Mesendoderm (in vitro differentiated cells): Measurements from ENCODE around the gene SLC38A8.

Experiments
- DNase-seq: peaks from one replicate; pipeline ENCODE4 v3.0.0; 2013
- H2AK5ac ChIP-seq: 2 replicates; pipeline ENCODE4 v1.6.1; 2013; ENCODE audit warnings: low read length, inconsistent platforms
- H2BK120ac ChIP-seq: 2 replicates; pipeline ENCODE4 v1.6.1; 2013; ENCODE audit warnings: low read depth, mild to moderate bottlenecking, low read length, moderate library complexity, mixed read lengths
- H2BK15ac ChIP-seq: replicated peaks from 2 replicates; pipeline ENCODE4 v1.6.1; 2013; ENCODE audit warnings: low read depth, mild to moderate bottlenecking, moderate library complexity
- H2BK5ac ChIP-seq: 2 replicates; pipeline ENCODE4 v1.6.1; 2013; ENCODE audit warnings: low read length, inconsistent platforms
- H3K18ac ChIP-seq: 2 replicates; pipeline ENCODE4 v1.6.1; 2013; ENCODE audit warnings: mild to moderate bottlenecking, low read length, mixed read lengths
- H3K23ac ChIP-seq: one replicate; pipeline ENCODE4 v1.6.1; 2013; ENCODE audit warnings: low read length
- H3K27ac ChIP-seq: 2 replicates; pipeline ENCODE4 v1.5.1; 2013; ENCODE audit warnings: low read depth, mild to moderate bottlenecking, inconsistent platforms, low read length, moderate library complexity
- H3K27me3 ChIP-seq: 2 replicates; pipeline ENCODE4 v1.6.1; 2013; ENCODE audit warnings: low read length, control low read depth, mild to moderate bottlenecking, inconsistent platforms; ENCODE audit not compliant: insufficient read depth, poor library complexity
- H3K36me3 ChIP-seq: 2 replicates; pipeline ENCODE4 v1.6.1; 2013; ENCODE audit warnings: low read length, inconsistent platforms; ENCODE audit not compliant: control insufficient read depth, insufficient read depth
- H3K4ac ChIP-seq: one replicate; pipeline ENCODE4 v1.6.1; 2013; ENCODE audit warnings: low read depth, mild to moderate bottlenecking, low read length, moderate library complexity
- H3K4me1 ChIP-seq: 2 replicates; pipeline ENCODE4 v1.6.1; 2013; ENCODE audit warnings: low read depth, low read length, inconsistent platforms; ENCODE audit not compliant: control insufficient read depth
- H3K4me2 ChIP-seq: 2 replicates; pipeline ENCODE4 v1.6.1; 2013; ENCODE audit warnings: low read length
- H3K4me3 ChIP-seq: 2 replicates; pipeline ENCODE4 v1.5.1; 2013; ENCODE audit warnings: mild to moderate bottlenecking, low read length
- H3K56ac ChIP-seq: one replicate; pipeline ENCODE4 v1.6.1; 2013; ENCODE audit warnings: low read length
- H3K79me1 ChIP-seq: 2 replicates; pipeline ENCODE4 v1.6.1; 2013; ENCODE audit warnings: low read length, inconsistent platforms
- H3K79me2 ChIP-seq: 2 replicates; pipeline ENCODE4 v1.6.1; 2013; ENCODE audit warnings: mild to moderate bottlenecking, low read length; ENCODE audit not compliant: control insufficient read depth, insufficient read depth
- H3K9ac ChIP-seq: 2 replicates; pipeline ENCODE4 v1.6.1; 2013; ENCODE audit warnings: low read length, inconsistent platforms
- H4K5ac ChIP-seq: one replicate; pipeline ENCODE4 v1.6.1; 2013; ENCODE audit warnings: low read length
- H4K8ac ChIP-seq: one replicate; pipeline ENCODE4 v1.6.1; 2013; ENCODE audit warnings: low read depth, mild to moderate bottlenecking, control low read depth, low read length, moderate library complexity
- WGBS: extraction: QIAGEN DNeasy Blood & Tissue Kit; methylation state at CpG from one replicate; pipeline ENCODE4 v1.1.7; 2013; ENCODE audit warnings: low lambda C conversion rate, missing lambda C conversion rate; ENCODE audit not compliant: insufficient coverage; ENCODE audit errors: extremely low coverage; 5-methylcytosine and 5-hydroxymethylcytosine counted together

SLC38A8 gene

DNA sequence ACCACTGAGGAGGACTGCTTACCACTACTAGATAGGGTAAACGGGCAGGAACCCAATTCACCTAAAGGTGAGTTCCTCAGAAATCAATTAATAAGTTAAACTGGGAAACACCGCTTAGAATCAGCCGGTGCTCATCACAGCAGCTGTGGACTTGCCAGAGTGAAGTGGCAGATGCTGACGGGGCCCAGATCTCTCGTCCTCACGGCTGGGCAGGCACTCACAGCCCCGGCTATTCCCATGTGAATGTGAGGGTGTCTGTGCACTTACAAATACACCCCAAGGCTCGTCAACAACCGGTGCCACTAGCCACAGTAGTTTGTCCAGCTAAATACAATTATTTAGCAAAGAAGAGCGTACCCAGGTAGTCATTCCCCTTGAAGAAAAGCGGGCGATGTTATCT is 44.4 kb upstream of the SLC38A8 start:
- Histone ChIP-seq H2AK5ac (no peak overlapping the region), H3K9ac (no peak overlapping the region), H4K5ac (no peak overlapping the region), H3K4me1 (no peaks in the 10 kb centered on the region), H3K4me2 (no peak overlapping the region), H3K27ac (no peak overlapping the region), H2BK15ac (no peak overlapping the region), H3K36me3 (peaks cover 10% of the 10 kb centered on the region), H3K4ac (no peak overlapping the region), H3K23ac (no peak overlapping the region), H3K56ac (no peak overlapping the region), H2BK120ac (no peak overlapping the region), H3K79me1 (no peaks in the 10 kb centered on the region), H2BK5ac (no peak overlapping the region), H4K8ac (no peak overlapping the region), H3K4me3 (no peak overlapping the region), H3K79me2 (no peaks in the 10 kb centered on the region), H3K27me3 (no peaks in the 10 kb centered on the region), H3K18ac (no peak overlapping the region)
- no peak for DNase-seq
- WGBS = no CpG with 5 or more reads among the region's 12 CpGs

GRCh38 chr16:84086341-84086740 is 43.7 kb upstream of the SLC38A8 start:
- no peaks in the 10 kb centered on the region for H3K4me1 ChIP-seq
- H2BK5ac ChIP-seq = no peak overlapping the region
- H2BK15ac ChIP-seq = no peak overlapping the region
- no peak overlapping the region for H2BK120ac ChIP-seq
- H3K36me3 ChIP-seq = peaks cover 10% of the 10 kb centered on the region
- no CpG with 5 or more reads among the region's 11 CpGs for WGBS
- H3K9ac ChIP-seq = no peak overlapping the region
- no peak for DNase-seq
- no peak overlapping the region for H3K23ac ChIP-seq
- no peaks in the 10 kb centered on the region for H3K79me1 ChIP-seq
- H4K5ac ChIP-seq = no peak overlapping the region
- no peak overlapping the region for H3K56ac ChIP-seq
- H3K4me3 ChIP-seq = no peak overlapping the region
- H2AK5ac ChIP-seq = no peak overlapping the region
- no peak overlapping the region for H3K4ac ChIP-seq
- H3K79me2 ChIP-seq = no peaks in the 10 kb centered on the region
- H3K18ac ChIP-seq = no peak overlapping the region
- no peak overlapping the region for H4K8ac ChIP-seq
- no peak overlapping the region for H3K27ac ChIP-seq
- H3K4me2 ChIP-seq = no peak overlapping the region
- no peaks in the 10 kb centered on the region for H3K27me3 ChIP-seq

DNA sequence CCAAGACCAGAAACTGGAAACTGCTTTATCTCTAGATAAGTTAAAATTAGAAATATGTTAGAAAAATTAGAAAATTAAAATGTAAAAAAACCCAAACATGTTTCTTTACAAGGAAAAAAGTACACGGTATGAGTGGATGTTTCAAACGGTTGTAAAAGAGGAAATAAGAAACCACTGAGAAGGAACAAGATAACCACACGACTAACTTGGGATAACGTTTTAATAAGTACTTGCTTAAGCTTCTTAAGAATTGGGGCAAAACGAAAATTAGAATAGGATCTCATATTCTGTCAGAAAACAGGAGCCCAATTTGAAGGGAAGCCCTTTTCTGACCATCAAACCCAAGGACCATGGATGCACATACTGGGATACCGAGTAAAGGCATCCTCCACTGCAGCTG is 43.2 kb upstream of the SLC38A8 start:
- Histone ChIP-seq H3K23ac (no peak overlapping the region), H3K79me1 (no peaks in the 10 kb centered on the region), H2BK5ac (no peak overlapping the region), H3K4me1 (no peaks in the 10 kb centered on the region), H4K5ac (no peak overlapping the region), H3K27ac (no peak overlapping the region), H3K79me2 (no peaks in the 10 kb centered on the region), H3K27me3 (no peaks in the 10 kb centered on the region), H3K36me3 (peaks cover 14% of the 10 kb centered on the region), H3K4ac (no peak overlapping the region), H4K8ac (no peak overlapping the region), H2BK120ac (no peak overlapping the region), H2BK15ac (no peak overlapping the region), H3K4me3 (no peak overlapping the region), H3K9ac (no peak overlapping the region), H2AK5ac (no peak overlapping the region), H3K56ac (no peak overlapping the region), H3K4me2 (no peak overlapping the region), H3K18ac (no peak overlapping the region)
- 100% methylated on average over 1 of the region's 6 CpGs for WGBS
- DNase-seq = no peak

DNA sequence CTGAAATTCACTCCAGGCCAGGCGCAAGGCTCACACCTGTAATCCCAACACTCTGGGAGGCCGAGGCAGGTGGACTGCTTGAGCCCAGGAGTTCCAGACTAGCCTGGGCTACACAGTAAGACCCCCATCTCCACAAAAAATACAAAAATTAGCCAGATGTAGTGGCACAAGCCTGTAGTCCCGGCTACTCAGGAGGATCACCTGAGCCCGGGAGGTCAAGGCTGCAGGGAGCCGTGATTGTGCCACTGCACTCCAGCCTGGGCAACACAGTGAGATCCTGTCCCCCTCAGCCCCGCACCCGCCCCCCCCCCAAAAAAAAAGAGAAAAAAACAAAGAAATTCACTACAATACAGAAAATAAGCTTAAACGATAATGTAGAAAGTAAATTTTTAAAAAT is 42.7 kb upstream of the SLC38A8 start:
- Histone ChIP-seq H4K8ac (no peak overlapping the region), H3K27me3 (no peaks in the 10 kb centered on the region), H3K23ac (no peak overlapping the region), H3K4me3 (no peak overlapping the region), H3K9ac (no peak overlapping the region), H3K56ac (no peak overlapping the region), H3K4ac (no peak overlapping the region), H3K27ac (no peak overlapping the region), H3K4me1 (no peaks in the 10 kb centered on the region), H2BK120ac (no peak overlapping the region), H4K5ac (no peak overlapping the region), H3K79me1 (no peaks in the 10 kb centered on the region), H2AK5ac (no peak overlapping the region), H3K79me2 (no peaks in the 10 kb centered on the region), H2BK5ac (no peak overlapping the region), H3K36me3 (peaks cover 14% of the 10 kb centered on the region), H2BK15ac (no peak overlapping the region), H3K4me2 (no peak overlapping the region), H3K18ac (no peak overlapping the region)
- no peak for DNase-seq
- no CpG with 5 or more reads among the region's 8 CpGs for WGBS

DNA sequence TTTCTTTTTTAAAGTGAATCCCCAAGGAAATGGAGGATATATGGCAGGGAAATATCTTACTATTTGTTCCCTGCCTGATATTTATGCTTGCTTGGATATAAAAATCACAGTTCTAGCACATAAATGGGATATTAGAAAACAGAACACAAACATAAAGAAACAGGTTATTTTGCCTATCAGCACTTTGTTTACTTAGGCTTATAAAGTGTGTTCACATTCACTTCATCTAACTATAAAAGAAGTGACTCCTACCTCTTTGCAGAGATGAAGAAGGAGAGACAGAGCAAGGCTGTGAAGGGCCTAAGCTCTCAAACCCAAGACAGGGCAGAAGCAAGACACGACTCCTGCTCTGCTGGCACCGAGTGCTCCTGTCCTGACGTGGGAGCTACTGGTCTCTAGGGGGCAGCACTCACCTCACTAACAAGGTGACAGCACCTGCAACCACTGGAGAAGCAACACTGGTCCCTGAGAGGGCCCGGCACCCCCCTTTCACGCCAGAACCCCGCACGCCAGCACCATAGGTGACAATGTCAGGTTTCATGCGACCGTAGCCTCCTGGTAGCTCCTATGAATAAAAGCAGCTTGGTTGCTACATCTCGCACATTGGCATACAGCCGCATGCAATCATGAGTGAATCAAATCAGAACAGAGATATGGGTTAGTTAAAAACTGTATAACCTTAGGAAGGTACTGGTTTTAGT is 42.1 kb upstream of the SLC38A8 start:
- H3K79me1 ChIP-seq = no peaks in the 10 kb centered on the region
- no peak overlapping the region for H3K9ac ChIP-seq
- no peak overlapping the region for H4K5ac ChIP-seq
- peak; percentile 84 for DNase-seq
- H4K8ac ChIP-seq = no peak overlapping the region
- no peaks in the 10 kb centered on the region for H3K27me3 ChIP-seq
- H2BK120ac ChIP-seq = no peak overlapping the region
- H3K79me2 ChIP-seq = no peaks in the 10 kb centered on the region
- no peaks in the 10 kb centered on the region for H3K4me1 ChIP-seq
- peaks cover 14% of the 10 kb centered on the region for H3K36me3 ChIP-seq
- no peak overlapping the region for H3K4me3 ChIP-seq
- no peak overlapping the region for H3K56ac ChIP-seq
- no peak overlapping the region for H2BK5ac ChIP-seq
- no peak overlapping the region for H3K23ac ChIP-seq
- H3K18ac ChIP-seq = no peak overlapping the region
- no peak overlapping the region for H3K27ac ChIP-seq
- no CpG with 5 or more reads among the region's 11 CpGs for WGBS
- H3K4me2 ChIP-seq = no peak overlapping the region
- H2AK5ac ChIP-seq = no peak overlapping the region
- H2BK15ac ChIP-seq = no peak overlapping the region
- H3K4ac ChIP-seq = no peak overlapping the region
